Eye (tissue), 1 donor: ENCODE results near the gene NIM1K.
"Not testable (repeated sequence)": the region's sequence is repeated elsewhere in the genome, so short reads cannot be mapped to it uniquely, and the experiment has no call there.

Experiments
- DNase-seq: peaks from one replicate; pipeline ENCODE4 v3.0.0-alpha.2; 2015

NIM1K gene

DNA sequence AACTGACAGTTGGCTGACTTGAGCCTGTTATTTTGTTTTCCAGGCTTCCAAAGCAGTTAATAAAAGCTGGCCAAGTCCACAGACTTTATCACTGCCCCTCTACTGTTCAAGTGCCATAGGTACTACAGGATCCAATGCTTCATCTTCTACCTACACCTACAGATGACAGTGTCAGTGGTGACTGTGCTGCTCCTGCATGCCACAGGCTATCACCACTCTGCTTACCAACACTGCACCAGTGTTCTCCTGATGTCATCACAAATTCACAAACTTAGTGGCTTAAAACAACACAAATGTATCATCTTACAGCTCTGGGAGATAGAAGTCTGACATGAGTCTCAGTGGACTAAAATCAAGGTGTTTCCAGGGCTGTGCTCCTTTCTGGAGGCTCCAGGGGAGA lies 94.6 kb downstream of the NIM1K start:
- DNase-seq: no peak

DNA sequence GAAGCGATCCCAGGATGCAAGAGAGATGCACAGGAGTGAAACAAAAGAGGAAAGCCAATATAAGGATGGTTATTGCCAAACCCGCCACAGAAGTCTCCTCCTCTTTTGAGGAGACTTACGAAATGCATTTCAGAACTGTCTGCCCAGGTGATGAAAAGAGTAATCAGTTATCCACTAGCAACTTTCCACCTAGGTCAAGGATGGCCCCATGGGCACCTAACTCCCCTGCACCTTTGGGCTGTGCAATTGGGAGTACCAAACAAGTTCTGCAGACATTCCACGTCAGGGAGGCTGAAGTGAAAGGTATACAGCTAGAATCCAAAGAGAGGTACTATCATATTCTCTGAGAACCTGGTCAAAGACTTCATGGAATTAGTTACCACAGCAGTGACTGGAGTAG lies 95.5 kb downstream of the NIM1K start:
- DNase-seq: no peak

DNA sequence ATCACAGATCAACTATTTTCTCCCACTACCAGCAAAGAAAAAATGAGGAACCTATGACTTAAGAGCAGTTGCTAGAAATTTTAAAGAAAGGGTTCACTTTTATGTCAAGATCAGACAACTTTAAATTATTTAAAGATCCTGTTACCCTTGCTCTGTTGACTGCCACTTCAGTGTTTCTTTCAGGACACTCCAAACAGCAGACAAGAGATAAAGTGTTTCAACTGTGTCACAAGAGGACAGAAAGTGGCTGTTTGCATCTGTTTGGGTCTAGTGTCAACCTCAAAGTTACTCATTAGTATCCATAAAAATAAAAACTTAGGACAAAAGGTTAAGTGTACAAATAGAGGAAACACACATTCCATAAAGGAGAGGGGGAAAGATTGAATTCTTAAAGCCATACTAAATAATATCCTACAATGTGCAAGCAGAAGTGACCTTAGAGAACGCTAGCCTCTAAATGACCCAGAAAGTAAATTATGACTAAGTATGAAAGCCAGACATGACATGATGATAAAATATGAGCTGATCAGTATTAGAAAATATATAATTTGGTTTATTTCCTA lies 96.3 kb downstream of the NIM1K start:
- no peak for DNase-seq

DNA sequence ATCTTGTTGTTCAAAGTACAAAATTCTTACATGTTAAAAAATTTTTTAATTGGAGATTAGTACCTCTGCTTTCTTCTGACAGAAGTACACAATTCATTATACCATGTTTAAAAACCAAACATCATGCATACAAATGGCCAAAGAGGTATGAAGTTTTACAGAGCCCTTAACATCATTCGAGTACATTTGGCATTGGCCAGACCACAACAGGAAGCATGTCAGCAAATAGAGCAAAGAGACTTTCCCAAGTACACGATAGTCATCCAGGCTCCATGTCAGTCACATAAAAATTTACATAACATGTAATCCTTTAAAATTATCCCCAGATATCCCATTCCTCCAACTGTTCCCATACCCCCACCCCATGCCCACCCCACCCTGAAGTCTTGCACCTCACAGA lies 98.7 kb downstream of the NIM1K start:
- DNase-seq: no peak

DNA sequence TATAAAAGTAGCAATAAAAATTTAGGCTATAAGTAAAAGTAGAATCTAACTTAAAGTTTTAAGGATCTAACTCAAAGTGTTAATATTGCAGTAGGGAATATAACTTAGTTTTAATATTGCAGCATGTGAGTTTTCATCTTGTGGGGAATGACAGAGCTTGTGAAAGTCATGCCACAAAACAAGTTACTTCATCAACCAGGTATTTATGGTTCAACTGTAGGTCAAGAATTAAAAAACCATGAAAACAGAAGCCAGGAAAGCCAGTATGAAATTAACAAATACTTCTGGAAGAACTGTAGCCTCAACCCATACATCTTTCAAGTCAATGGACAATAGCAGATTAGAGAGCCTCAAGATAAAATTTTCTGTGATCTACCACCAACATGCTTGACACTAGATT lies 102.2 kb downstream of the NIM1K start:
- no peak for DNase-seq

DNA sequence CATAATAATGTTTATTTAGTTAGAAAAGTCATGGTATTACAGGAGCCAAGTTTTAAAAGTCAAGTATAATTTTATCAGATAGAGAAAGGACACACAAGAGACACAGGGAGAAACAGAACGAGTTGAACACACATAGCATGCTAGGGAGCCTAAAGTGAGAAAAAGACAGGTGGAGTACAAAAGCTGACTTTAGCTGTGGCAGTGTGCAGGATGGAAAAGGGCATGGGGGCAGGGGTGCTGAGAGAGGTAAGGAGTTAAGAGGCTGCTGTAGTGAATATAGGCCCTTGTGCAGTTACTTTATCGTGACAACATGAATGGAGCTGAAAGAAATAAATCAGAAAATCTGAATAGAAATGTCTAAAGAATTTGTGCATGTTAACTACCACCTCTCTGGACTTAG lies 103.2 kb downstream of the NIM1K start:
- DNase-seq: no peak

DNA sequence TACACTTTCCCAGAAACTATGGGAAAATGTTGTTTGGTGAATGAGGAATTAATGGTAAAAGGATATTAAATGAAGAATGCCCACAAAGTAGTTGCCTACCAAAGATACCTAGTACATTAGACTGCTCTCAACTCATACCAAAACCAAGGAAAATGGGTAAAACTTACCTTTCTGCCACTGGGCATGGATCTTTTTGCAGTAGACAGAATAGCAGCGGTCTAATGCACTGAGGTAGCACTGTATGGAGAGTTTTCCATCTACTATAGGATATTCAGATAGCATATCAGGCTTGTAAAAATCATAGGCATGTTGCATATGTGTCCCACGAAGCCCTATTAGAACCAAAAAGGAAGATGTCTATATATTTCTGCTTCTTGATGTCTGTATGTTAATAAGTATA lies 104.8 kb downstream of the NIM1K start:
- DNase-seq: no peak

DNA sequence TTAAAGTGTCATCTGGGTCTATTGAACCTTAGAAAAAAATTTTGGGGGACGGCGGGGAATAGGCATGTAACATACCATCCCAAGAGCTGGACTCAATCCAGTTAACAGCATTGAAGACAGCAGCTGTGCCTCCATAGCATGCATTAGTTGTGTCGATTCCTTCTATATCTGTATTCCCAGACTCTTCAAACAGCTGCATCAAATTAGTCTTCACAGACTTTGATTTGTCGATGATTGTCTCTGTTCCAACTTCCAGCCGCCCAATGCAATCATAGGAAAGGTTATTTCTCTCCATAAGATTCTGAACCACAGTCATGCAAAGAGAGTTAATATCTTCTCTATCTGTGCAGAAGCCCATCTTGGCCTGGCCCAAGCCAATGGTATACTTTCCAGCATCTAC lies 106.4 kb downstream of the NIM1K start:
- no peak for DNase-seq

DNA sequence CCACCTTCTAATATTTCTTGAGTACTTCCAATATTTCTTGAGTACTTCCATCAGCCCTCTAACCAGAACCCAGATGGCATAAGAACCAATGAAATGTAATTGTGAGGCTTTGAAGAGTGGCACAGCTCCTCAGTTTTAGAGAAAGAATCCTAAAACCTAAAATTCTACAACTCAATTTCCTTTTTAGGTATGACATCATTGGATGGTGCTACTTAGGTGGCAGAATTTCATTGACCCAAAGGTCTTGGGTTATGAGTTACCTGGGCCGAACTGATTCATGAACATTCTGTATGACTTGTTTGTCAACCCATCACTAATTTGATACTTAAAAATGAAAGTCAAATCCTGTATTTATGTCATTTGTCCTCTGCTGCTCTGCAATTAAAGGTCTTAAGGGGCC lies 108.1 kb downstream of the NIM1K start:
- no peak for DNase-seq

DNA sequence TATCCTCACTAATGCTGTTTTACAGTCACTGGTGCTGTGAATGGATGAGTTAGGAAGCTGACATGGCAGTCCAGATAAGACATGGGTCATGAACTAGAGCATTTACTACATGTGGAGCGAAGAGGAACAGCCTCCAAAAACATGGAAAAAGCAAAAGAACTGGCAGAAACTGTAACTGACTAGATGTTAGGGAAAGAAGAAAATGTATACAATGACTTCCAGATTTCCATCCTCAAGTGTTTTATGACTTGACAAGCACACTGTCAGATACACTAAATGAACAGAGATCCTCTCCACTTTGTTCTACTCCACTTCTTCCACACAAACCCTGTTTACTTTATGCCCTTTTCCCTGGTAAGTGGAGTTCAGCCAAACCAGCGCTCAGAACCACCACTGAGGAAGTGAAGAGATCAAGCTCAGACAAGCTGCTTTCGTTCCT lies 109.6 kb downstream of the NIM1K start:
- DNase-seq: no peak

DNA sequence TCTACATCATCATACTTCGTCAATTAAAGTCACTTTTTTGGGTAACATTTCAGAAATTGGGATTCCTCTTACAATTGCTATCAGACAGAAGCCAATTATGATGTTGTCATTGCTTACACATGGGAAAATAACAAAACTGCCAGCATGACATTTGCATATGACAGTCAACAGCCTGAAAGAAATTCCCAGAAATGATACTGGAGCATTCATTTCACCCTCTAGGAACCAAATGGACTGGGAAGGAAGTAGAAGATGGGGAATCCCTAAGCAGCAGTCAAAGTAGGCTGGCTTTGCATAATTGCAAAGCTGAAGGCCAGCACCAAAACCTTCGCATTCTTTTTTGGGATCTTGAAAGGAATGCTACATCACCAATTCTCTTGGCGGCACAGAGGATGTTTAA lies 110.5 kb downstream of the NIM1K start:
- DNase-seq: no peak

DNA sequence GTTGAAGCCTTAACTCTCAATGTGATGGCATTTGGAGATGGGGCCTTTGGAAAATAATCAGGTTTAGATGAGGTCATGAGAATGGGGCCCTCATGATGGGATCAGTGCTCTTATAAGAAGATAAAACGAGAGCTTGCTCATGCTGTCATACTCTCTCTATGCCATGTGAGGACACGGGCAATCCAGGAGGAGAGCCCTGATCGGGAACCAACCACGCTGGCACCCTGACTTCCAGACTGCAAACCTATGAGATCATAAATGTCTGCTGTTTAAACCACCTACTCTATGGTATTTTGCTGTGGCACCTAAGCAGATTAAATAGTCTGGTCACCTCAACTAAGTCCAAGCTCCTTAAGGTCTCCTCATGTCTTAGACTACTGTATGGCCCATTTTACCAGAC lies 111.2 kb downstream of the NIM1K start:
- no peak for DNase-seq

DNA sequence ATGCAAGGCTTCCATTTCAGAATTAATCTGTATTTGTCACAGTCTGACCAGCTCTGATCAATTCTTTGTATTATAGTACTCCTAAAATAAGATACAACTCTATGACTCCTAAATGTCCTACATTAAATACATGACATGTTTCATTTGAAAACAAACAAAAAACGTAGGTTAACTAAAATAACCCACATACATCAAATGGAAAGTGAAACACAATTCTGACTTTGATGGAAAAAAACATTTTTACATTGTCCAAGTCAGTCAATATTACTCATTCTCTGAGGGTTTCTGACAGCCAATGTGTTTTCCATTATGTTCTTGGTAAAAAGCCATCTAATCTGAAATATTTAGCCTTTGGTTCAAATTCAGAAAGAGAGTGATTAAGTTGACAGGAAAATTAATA lies 112.5 kb downstream of the NIM1K start:
- DNase-seq: no peak

DNA sequence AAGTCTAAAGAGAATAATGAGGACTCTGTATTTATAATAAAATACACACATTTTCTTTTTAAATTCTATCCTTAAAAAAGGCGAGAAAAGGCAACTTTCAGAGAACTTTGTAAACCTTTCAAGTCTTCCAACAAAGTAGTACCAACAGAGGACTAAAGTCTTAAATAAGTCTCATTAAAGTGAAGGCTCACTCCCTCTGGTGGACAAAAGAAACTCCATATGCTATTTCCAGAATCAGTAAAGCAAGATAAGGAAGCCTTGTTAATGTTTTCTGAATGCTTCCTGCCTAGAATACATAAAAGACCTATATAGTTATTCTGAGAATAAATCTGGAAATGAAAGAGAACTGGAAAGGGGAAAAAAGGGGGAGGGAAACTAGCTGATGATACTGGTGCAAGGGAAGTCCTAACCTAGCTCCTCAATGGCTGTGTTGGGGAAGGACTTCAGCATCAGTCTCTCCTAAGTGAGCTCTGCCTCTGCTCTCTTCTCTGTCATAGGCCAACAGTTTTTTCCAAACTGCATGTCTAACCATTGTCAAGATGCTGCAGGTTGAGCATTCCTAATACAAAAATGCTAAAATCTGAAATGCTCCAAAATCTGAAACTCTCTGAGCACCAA lies 114.0 kb downstream of the NIM1K start:
- peak; percentile 80 for DNase-seq

DNA sequence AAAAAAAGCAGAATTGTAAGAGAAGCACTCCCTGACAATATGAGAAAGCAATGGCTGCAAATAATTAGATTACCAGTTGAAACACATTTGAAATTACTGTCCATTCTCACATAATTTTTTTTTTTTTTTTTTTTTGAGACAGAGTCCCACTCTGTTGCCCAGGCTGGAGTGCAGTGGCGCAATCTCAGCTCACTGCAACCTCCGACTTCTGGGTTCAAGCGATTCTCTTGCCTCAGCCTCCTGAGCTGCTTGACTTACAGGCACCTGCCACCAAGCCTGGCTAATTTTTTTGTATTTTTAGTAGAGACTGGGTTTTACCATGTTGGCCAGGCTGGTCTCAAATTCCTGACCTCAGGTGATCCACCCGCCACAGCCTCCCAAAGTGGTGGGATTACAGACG lies 114.9 kb downstream of the NIM1K start:
- not testable (repeated sequence) for DNase-seq

DNA sequence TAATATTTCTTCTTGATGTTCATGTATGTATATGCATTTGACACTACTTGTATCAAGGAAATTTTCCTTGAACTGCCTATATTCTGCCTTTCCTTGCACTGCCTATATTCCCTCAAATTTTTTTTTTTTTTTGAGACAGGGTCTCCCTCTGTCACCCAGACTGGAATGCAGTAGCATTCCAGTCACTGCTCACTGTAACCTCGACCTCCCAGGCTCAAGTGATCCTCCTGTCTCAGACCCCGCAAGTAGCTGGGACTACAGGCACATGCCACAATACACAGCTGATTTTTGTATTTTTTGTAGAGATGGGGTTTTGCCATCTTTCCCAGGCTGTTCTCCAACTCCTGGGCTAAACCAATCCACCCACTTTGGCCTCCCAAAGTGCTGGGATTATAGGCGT lies 117.1 kb downstream of the NIM1K start:
- no peak for DNase-seq

DNA sequence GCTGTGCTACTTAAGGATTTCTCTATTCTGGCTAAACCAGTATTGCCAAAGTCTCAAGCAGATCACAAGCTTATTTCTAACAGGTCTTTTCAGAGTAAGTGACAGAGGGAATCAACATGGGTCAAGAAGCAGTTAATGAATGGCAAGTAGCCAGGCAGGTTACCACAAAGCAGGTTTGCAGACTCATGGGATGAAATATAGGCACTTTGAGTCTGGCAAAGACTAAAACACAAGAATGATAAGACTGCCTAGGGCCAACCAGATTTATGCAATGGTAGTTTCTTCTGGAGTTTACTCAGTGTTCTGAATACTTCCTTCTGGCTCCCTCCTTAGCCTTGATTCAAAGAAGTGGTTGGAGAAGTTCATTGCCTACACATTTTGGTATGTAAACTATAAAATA lies 117.6 kb downstream of the NIM1K start:
- DNase-seq: no peak

DNA sequence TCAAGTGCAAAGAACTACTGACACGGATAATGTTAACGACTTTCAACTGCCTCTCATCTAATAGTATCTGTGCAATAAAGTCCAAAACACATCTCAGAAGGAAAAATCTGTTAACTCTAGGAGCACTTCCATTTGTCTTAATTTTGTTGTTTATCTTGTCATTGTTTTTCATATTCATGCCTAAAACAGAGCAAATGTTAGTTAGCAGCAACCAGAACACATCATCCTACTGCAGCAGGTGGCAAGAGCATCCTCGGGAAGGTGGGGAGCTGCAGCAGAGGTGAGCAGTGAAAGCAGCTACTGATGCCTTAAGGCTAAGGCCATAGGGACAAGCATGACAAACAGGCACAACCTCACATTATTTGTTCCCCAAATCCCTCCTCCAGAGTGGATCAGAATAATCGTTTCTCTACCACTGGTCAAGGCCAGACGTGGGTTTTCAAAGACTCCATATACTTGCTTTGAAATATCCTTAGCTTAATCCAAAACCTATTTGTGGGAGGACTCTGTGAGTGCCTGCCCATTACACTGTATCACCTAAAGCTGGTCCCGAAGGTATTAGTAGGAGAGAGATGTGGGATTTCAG lies 120.1 kb downstream of the NIM1K start:
- DNase-seq: peak; percentile 43

DNA sequence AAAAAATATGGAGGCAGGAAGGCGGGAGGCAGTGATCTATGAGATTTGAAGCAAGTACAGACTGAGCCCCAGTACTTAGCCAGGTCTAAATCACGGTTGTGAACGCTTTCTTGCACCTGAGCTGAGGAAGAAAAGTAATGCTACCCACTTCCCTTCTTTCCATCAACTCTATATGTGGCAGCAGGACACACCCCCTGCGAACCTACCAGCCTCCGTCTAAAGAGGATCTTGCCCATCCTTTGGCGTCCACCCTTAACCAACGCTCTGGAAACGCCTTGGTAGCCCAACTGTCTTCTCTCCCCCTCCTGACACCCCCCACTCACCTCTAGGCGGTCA lies 120.6 kb downstream of the NIM1K start:
- no peak for DNase-seq

DNA sequence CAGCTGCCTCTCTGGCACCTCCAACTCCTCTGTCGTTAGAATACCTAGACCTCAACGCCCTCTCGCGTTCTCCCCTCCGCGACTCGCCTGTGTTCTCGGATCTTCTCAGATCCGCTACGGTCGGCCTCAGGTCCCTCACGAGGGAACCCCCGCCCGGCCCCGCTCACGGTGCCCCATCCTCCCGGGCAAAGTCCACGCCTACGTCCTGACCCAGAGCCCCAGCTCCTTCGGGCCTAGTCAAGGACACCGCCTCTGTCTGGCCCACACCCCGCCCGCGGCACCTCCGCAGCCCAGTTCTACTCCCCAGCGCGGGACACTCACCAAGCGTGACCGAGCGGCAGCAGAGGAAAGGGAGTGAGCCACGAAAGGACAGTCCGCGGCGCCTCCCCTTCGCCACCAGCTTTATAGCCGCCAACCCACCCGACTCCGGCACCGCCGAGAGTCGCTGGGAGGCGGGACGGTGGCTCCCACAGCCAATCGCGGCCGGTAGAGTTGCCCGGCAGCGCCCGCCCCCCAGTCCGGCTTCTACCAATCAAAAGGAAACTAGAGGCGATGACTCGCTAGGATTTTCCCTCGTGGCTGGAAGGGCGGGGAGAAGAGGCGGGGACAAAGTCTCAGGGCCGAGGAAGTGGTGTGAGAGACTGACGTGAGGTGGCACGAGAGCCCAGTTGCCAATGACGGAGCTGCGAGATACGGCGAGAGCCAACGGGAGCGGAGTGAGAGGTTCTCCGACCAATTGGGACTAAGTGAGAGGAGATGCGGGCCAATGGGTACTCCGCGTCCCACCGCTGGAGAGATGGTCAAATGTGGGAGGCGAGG lies 121.2 kb downstream of the NIM1K start, which contains the start of gene HMGCS1:
TSS of gene HMGCS1 (minus strand) at position 378 of the 819 bp plus-strand sequence. CDS start 14,447 bp downstream, outside the sequence.
- peak; percentile 100 for DNase-seq

DNA sequence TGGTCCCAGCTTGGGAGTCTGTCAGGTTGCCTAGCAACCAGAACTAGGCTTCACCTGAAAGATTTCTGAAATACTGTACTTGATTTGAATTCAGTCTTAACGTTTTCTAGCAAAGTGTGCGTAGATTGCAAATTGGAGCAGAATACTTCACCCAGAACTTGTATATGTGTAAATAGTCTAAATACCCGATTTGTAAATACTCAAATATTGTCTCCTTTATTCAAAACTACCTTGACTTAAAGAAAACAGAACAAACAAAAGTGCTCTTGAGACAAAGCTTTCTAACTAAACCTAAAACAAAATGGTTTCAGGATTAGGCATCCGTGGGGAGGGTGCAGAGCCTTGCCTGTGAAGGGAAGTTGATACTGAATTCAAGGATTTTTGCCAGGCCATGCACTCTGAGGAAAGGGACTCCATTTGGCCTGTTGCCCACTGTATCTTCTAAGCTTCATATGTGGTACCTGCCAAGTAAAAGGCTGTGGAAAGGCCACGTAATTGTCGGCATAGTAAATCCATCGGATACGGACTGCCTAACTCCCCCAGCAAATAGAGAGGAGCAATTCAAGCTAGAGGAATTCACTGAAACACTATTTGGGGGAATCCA lies 121.9 kb downstream of the NIM1K start:
- no peak for DNase-seq

DNA sequence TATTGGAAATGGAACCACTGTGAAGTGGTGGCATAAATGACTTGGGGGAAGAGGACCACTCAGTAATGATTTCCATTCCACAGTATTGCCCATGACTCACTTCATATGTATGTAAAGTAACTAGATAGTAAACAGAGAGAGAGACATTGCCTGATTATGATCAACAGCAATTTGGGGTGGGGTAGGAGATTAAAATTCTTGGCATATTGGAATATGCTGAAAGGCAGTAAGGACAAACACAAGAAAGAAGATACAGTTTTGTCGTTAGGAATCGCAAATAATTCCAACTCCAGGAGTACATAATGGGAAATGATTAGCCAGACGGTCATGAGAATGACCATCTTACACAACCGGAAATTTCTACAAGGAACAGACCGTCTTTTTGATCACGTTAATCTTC lies 122.7 kb downstream of the NIM1K start:
- DNase-seq: no peak

DNA sequence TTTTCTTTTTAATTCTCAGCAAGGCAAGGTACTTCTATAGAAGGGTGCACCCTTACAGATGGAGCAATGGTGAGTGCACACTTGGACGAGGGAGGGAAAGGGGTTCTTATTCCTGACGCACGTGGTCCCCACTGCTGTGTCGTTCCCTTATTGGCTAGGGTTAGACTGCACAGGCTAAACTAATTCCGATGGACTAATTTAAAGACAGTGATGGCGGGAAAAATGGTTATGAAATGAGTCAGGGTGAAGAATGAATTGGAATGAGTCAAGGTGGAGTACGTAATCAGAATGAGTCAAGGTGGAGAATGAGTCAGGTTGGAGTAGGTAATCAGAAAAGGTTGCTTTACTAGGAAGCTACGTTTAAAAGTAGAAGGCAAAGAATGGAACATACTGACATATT lies 123.2 kb downstream of the NIM1K start:
- DNase-seq: no peak

DNA sequence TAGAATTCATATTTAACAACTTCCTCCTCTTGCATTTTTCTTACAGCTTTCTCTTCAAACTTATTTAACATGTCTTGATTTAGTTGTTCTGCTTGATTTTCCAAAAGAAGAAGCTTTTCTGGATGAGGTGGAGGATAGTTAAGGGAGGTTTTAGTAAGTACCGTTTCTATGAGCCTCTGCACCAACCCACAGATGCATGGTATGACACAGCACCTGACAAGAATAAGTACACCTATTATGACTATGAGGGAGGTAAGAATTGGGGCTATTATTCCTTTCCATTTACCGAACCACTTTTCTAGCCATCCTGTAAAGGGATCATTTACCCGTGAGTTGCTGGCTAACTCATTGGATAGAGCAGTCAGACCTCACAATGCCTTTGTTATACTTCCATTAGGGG lies 123.7 kb downstream of the NIM1K start:
- DNase-seq: no peak
